GM12878 (cell line): ENCODE results near the gene TPD52L2. TPM values are rescaled to one million over a fixed set of nuclear protein-coding genes. Genes with fewer than 3 reads are reported as not detected.
"Not testable (repeated sequence)": the region's sequence is repeated elsewhere in the genome, so short reads cannot be mapped to it uniquely, and the experiment has no call there.

ENCODE experiments used
- ATAC-seq: fragments of 200-7000 bp; cut with Tn5 transposase; 3 replicates; pipeline ENCODE4 v1.9.1; 2020; ENCODE audit warnings: mild to moderate bottlenecking, moderate library complexity
- BruUV-seq: library from RNA; stranded (reverse); fragments of 400-500 nt; replicated peaks from 2 replicates; lab custom pipeline; 2021; lab: Mats Ljungman, UMichigan
- CTCF ChIA-PET: fragments of 300-600 bp; sonication (Branson Sonifier 250); formaldehyde crosslinking; extraction: SDS; loops from one replicate; lab custom pipeline; 2021; ENCODE audit warnings: inconsistent platforms; lab: Yijun Ruan, JAX
- POLR2A ChIA-PET: fragments of 350-600 bp; formaldehyde crosslinking; extraction: SDS; loops from one replicate; lab custom pipeline; 2021; ENCODE audit warnings: inconsistent platforms; lab: Charles Lee
- RAD21 ChIA-PET: fragments of 300-600 bp; sonication (Branson Sonifier 250); formaldehyde crosslinking; loops from one replicate; lab custom pipeline; 2023; ENCODE audit warnings: antibody characterized with exemption; ENCODE audit not compliant: unreplicated experiment; lab: Charles Lee
- SMC1A ChIA-PET: fragments of 300-600 bp; sonication (Branson Sonifier 250); formaldehyde crosslinking; loops from one replicate; lab custom pipeline; 2023; ENCODE audit not compliant: unreplicated experiment, uncharacterized antibody; lab: Charles Lee
- DNase-seq: peaks from one replicate; pipeline ENCODE4 v3.0.0-alpha.2; 2011; ENCODE audit warnings: low read depth, low spot score
- FAIRE-seq: peaks from 3 replicates; lab custom pipeline; 2011; peaks lifted over from hg19 to GRCh38; lab: Jason Lieb, UNC
- H2AFZ ChIP-seq: 2 replicates; pipeline ENCODE4 v1.6.0; 2011; ENCODE audit warnings: low read depth, low read length, control low read depth; ENCODE audit not compliant: control insufficient read depth
- H3K27ac ChIP-seq: 2 replicates; pipeline ENCODE4 v1.5.1; 2011; ENCODE audit warnings: control low read depth; ENCODE audit not compliant: control insufficient read depth, insufficient read depth
- H3K27me3 ChIP-seq, 2 experiments: replicated peaks in 1 of 2; 2 replicates each; pipeline versions ENCODE4 v1.6.0 to v1.6.1; 2011; ENCODE audit warnings: low read length in 1 of 2; ENCODE audit not compliant: control insufficient read depth in 2 of 2, insufficient read depth in 2 of 2
- H3K36me3 ChIP-seq, 2 experiments: 2 replicates each; pipeline ENCODE4 v1.5.1; 2011; ENCODE audit warnings: low read length in 1 of 2; ENCODE audit not compliant: control insufficient read depth in 2 of 2, insufficient read depth in 2 of 2
- H3K4me1 ChIP-seq: 2 replicates; pipeline ENCODE4 v1.6.1; 2011; ENCODE audit warnings: mild to moderate bottlenecking, low read length, moderate library complexity, mixed read lengths; ENCODE audit not compliant: control insufficient read depth, insufficient read depth
- H3K4me2 ChIP-seq: 2 replicates; pipeline ENCODE4 v1.6.0; 2011; ENCODE audit warnings: control low read depth; ENCODE audit not compliant: control insufficient read depth, insufficient read depth
- H3K4me3 ChIP-seq: fragments of 200-600 bp; sonication (generic); 2 replicates; pipeline ENCODE4 v1.5.1; 2016
- H3K79me2 ChIP-seq: 2 replicates; pipeline ENCODE4 v1.6.0; 2011; ENCODE audit warnings: low read length; ENCODE audit not compliant: control insufficient read depth, insufficient read depth
- H3K9ac ChIP-seq: 2 replicates; pipeline ENCODE4 v1.8.0; 2011; ENCODE audit warnings: low read length, control low read depth, mixed read lengths; ENCODE audit not compliant: control insufficient read depth, insufficient read depth
- H3K9me3 ChIP-seq: replicated peaks from 3 replicates; pipeline ENCODE4 v1.5.1; 2011; ENCODE audit warnings: mild to moderate bottlenecking, low read length; ENCODE audit not compliant: control insufficient read depth, insufficient read depth
- H4K20me1 ChIP-seq: 2 replicates; pipeline ENCODE4 v1.6.0; 2011; ENCODE audit not compliant: control insufficient read depth, insufficient read depth
- HDGF ChIP-seq: fragments of 450-650 bp; IDR thresholded peaks from 2 replicates; pipeline ENCODE4 v1.6.1; 2016; ENCODE audit warnings: antibody characterized with exemption
- NR2F1 ChIP-seq: fragments of 450-650 bp; conservative IDR thresholded peaks from 2 replicates; pipeline ENCODE4 v1.6.1; 2017; ENCODE audit warnings: mild to moderate bottlenecking
- POLR2A ChIP-seq: IDR thresholded peaks from 2 replicates; pipeline ENCODE4 v1.6.1; 2011; ENCODE audit warnings: low read depth, mild to moderate bottlenecking, low read length
- RELA ChIP-seq: fragments of 450-650 bp; IDR thresholded peaks from 2 replicates; pipeline ENCODE4 v1.8.0; 2014; ENCODE audit warnings: borderline replicate concordance; ENCODE audit not compliant: partially characterized antibody
- ZNF217 ChIP-seq: fragments of 450-650 bp; IDR thresholded peaks from 2 replicates; pipeline ENCODE4 v1.6.1; 2017; ENCODE audit warnings: antibody characterized with exemption, mild to moderate bottlenecking
- WGBS: methylation state at CpG from one replicate; pipeline ENCODE4 v1.1.6; 2016; ENCODE audit warnings: low lambda C conversion rate; ENCODE audit not compliant: insufficient replicate concordance, insufficient coverage; ENCODE audit errors: missing lambda C conversion rate; 5-methylcytosine and 5-hydroxymethylcytosine counted together
- in situ Hi-C: fragments of 300-500 bp; cut with MboI; formaldehyde crosslinking; loops from 9 replicates; pipeline ENCODE4 v1.14.3; 2018; ENCODE audit warnings: mixed read lengths
- intact Hi-C: fragments of 100-400 bp; cut with micrococcal nuclease; formaldehyde crosslinking; loops from one replicate; pipeline ENCODE4 v1.14.2; 2022; ENCODE audit not compliant: unreplicated experiment
- polyA plus RNA-seq, 11 experiments: library from polyadenylated mRNA; depleted of rRNA in 4 of 11; unstranded in 6 of 11; stranded (reverse) in 5 of 11; fragments of >200 nt; fragmentation: Nextera tagmentation in 4 of 11; fragmentation: Illumina TruSeq in 1 of 11; extraction: Ambion mirVana in 4 of 11; extraction: Trizol in 1 of 11; gene quantifications; 1 replicate in 1 of 11; 2 replicates in 10 of 11; pipeline versions ENCODE4 v1.2.1 to v1.2.3, GENCODE V29; 2011 to 2016; ENCODE audit warnings: inconsistent platforms in 2 of 11, missing spikeins in 2 of 11, low read depth in 1 of 11
- total RNA-seq, 4 experiments: library from RNA; depleted of rRNA in 3 of 4; stranded (reverse); fragments of >200 nt in 3 of 4; fragmentation: Illumina TruSeq in 1 of 4; extraction: Trizol in 1 of 4; gene quantifications; 2 replicates each; pipeline versions ENCODE4 v1.2.1 to v1.2.3, GENCODE V29; 2013 to 2021

Gene TPD52L2
- total and polyA plus RNA-seq, 10 of the 15 experiments (the other 5 are each of a cell fraction or from before 2014, with no cell fraction given): 1.6 to 71.0 (median 46.3) TPM

- ATAC-seq, H3K9me3 ChIP-seq, intact Hi-C loops, FAIRE-seq, DNase-seq, in situ Hi-C loops, H3K36me3 ChIP-seq, H3K79me2 ChIP-seq, H3K4me3 ChIP-seq, H4K20me1 ChIP-seq, H3K9ac ChIP-seq, H2AFZ ChIP-seq, BruUV-seq, H3K27me3 ChIP-seq: not testable (repeated sequence)
- POLR2A ChIA-PET: interaction anchor here (0.7 to 1.2 kb wide), 2 partner anchors 105 to 143 kb away, joined by 3 to 4 read pairs; partner anchors contain the start of genes ARFRP1, UCKL1 and ZGPAT
- RAD21 ChIA-PET: interaction anchor here (0.8 to 1.1 kb wide), 2 partner anchors 11 to 123 kb away, joined by 3 read pairs; no protein-coding TSS in a partner anchor
- Histone ChIP-seq H3K4me2 (peak overlapping the region; percentile 78), H3K27ac (peak overlapping the region; percentile 71), H3K4me1 (peaks cover 45% of the 10 kb centered on the region)
- TF ChIP-seq NR2F1 (peak; percentile 66), ZNF217 (peak; percentile 54; the same call in 1 of the 2 replicates)
- SMC1A ChIA-PET: interaction anchor here (1.2 kb wide), 1 partner anchor 65 kb away, joined by 3 read pairs; no protein-coding TSS in a partner anchor
- WGBS: 33% methylated on average over 14 of the region's 14 CpGs
- CTCF ChIA-PET: interaction anchor here (0.9 to 1.2 kb wide), 2 partner anchors 13 to 65 kb away, joined by 3 to 5 read pairs; no protein-coding TSS in a partner anchor
These were observed 13.5 kb upstream of the TPD52L2 start for GRCh38 chr20:63851548-63851943.

GRCh38 chr20:63853733-63854068 is 11.4 kb upstream of the TPD52L2 start:
- H2AFZ ChIP-seq: peak overlapping the region; percentile 65
- FAIRE-seq, intact Hi-C loops, DNase-seq, ATAC-seq, in situ Hi-C loops, H3K9me3 ChIP-seq, H4K20me1 ChIP-seq, H3K79me2 ChIP-seq: not testable (repeated sequence)
- H3K27ac ChIP-seq: peak overlapping the region; percentile 72
- POLR2A ChIA-PET: interaction anchor here (0.6 kb wide), 2 partner anchors 14 to 225 kb away, joined by 3 read pairs; partner anchors contain the start of gene RGS19
- H3K4me2 ChIP-seq: peak overlapping the region; percentile 56
- peaks cover 47% of the 10 kb centered on the region for H3K4me1 ChIP-seq
- WGBS: 25% methylated on average over 4 of the region's 4 CpGs
- SMC1A ChIA-PET: interaction anchor here (1.5 to 1.9 kb wide), 2 partner anchors 10 to 146 kb away, joined by 4 to 5 read pairs; partner anchors contain the start of genes ARFRP1 and ZGPAT
- RAD21 ChIA-PET: interaction anchor here (1.1 to 1.4 kb wide), 3 partner anchors 68 to 316 kb away, joined by 3 read pairs; partner anchors contain the start of gene PTK6
- 0 out of 2 replicates have a peak, but pooled peaks have one; percentile 16 for TF ChIP-seq POLR2A
- 0 out of 2 replicates have a peak, but pooled peaks have one; percentile 22 for TF ChIP-seq NR2F1
- 0 out of 2 replicates have a peak, but pooled peaks have one; percentile 54 for TF ChIP-seq HDGF
- TF ChIP-seq RELA: peak; percentile 63
- TF ChIP-seq, all 136 proteins: peak for 4; not testable (repeated sequence) for 132
- CTCF ChIA-PET: interaction anchor here (0.7 to 1.1 kb wide), 3 partner anchors 13 to 146 kb away, joined by 3 to 4 read pairs (median 4); partner anchors contain the start of genes ARFRP1 and ZGPAT
- H3K36me3 ChIP-seq, H3K4me3 ChIP-seq, BruUV-seq, H3K27me3 ChIP-seq: not testable (repeated sequence)
- peak overlapping the region; percentile 54 for H3K9ac ChIP-seq
